Epithelial cell of prostate (primary cell): ENCODE data around the gene AMPD2.

ENCODE experiments used
- DNase-seq: peaks from one replicate; pipeline ENCODE4 v3.0.0-alpha.2; 2011; ENCODE audit warnings: low read depth, low spot score
- H3K27ac ChIP-seq: fragments of 450-650 bp; 2 replicates; pipeline ENCODE4 v1.5.1; 2017; ENCODE audit warnings: mild to moderate bottlenecking

The AMPD2 gene

GRCh38 chr1:109629372-109630030 lies 9.9 kb downstream of the AMPD2 start:
- no peak for DNase-seq
- H3K27ac ChIP-seq = no peak overlapping the region

GRCh38 chr1:109630081-109630897 lies 10.7 kb downstream of the AMPD2 start:
- DNase-seq = no peak
- H3K27ac ChIP-seq = no peak overlapping the region

DNA sequence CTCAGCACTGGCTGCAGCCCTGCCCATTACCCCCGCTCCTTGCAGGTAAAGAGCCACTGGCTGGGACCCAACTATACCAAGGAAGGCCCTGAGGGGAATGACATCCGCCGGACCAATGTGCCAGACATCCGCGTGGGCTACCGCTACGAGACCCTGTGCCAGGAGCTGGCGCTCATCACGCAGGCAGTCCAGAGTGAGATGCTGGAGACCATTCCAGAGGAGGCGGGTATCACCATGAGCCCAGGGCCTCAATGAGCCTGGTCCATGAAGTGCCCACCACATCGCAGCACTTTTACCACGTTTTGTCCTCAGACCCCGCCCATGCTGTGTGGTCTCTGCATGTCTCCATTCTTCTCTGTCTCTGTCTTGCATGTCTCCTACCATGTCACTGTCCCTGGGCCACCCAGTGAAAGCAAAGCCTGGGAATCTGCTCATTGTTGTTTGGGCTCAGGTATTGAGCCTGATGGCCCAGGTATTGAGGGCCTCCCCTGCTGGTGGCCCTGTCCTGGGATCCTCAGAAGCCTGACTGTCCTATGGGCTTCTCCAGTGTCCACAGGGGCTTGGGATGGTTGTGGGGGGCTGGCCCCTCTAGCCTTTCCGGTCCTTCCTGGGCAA lies 11.4 kb downstream of the AMPD2 start:
- no peak overlapping the region for H3K27ac ChIP-seq
- no peak for DNase-seq

- DNase-seq = no peak
- H3K27ac ChIP-seq = no peak overlapping the region
Observed at GRCh38 chr1:109631513-109632505, 12.2 kb downstream of the AMPD2 start.

DNA sequence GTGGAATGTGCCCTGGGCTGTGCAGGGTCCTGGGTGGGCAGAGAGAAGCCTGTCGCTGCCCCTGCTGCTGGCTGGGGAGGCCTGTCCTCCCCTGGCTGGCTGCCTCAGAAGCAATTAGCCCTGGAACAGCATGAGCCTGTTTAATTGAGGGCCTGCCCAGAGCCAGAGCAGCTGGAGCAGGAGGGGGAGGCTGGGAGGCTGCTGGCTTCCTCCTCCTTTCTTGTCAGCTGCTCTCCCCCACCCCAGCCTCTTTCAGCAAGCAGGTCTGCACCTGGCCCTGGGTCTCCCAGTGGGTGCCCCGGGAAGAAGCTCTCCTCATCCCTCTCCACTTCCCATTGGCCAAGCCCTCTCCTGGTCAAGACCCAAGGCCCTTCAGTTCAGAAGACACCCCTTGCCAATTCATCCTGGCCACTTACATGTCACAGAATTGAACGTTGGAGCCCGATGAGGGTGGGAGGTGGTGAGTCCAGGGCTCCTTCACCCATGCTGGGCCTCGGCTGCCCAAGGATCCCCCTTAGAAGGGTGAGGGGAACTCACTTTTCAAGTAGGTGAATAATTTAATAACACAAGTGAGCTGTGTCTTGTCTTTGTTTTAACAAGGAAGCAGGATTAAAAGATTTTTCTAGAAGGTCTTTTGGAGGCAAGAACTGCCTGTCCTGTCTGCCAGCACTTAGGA lies 13.2 kb downstream of the AMPD2 start:
- H3K27ac ChIP-seq = no peak overlapping the region
- no peak for DNase-seq

- H3K27ac ChIP-seq = no peak overlapping the region
- DNase-seq = no peak
Observed at GRCh38 chr1:109634292-109634691, 14.7 kb downstream of the AMPD2 start.

GRCh38 chr1:109634771-109635750 lies 15.4 kb downstream of the AMPD2 start:
- H3K27ac ChIP-seq = no peak overlapping the region
- no peak for DNase-seq

DNA sequence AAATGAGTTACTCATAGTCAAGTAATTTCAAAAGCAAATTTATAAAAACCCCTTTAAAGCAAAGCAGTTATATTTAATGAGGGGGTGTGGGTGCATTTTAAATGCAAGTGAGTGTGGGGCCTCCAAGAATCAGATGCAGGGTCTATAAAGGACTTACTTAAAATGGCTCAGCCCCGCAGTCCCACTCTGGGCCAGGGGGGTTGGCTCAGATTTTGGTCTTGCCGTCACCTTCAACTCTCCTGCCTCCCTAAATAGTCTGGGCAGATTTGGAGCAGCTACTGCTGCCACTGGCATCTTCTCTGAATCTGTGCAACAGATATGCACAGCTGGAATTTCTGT lies 16.2 kb downstream of the AMPD2 start:
- no peak for DNase-seq
- no peak overlapping the region for H3K27ac ChIP-seq

- H3K27ac ChIP-seq = no peak overlapping the region
- DNase-seq = no peak
Observed at GRCh38 chr1:109636201-109636952, 16.7 kb downstream of the AMPD2 start.

- DNase-seq = no peak
- H3K27ac ChIP-seq = no peak overlapping the region
Observed at GRCh38 chr1:109637446-109637845, 17.8 kb downstream of the AMPD2 start.

- no peak overlapping the region for H3K27ac ChIP-seq
- no peak for DNase-seq
Observed at GRCh38 chr1:109639063-109639840, 19.6 kb downstream of the AMPD2 start.

DNA sequence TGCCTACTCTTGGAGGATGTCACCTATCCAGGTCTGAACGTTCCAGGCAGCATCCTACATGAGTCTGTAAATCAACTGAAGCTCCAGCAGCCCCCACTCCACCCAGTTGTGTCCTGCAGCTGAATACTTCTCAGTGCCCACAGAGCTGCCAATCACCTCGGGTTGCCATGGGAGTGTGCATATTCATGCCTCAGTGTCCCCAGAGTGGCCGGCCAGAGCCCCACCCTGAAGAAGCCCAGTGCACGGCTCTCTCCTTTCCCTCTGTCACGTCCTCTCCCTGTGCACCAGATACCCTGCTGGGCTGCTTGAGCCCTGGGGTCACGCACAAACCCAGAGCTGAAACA lies 20.2 kb downstream of the AMPD2 start:
- H3K27ac ChIP-seq = no peak overlapping the region
- no peak for DNase-seq

- DNase-seq = no peak
- no peak overlapping the region for H3K27ac ChIP-seq
Observed at GRCh38 chr1:109640285-109640865, 20.7 kb downstream of the AMPD2 start.

DNA sequence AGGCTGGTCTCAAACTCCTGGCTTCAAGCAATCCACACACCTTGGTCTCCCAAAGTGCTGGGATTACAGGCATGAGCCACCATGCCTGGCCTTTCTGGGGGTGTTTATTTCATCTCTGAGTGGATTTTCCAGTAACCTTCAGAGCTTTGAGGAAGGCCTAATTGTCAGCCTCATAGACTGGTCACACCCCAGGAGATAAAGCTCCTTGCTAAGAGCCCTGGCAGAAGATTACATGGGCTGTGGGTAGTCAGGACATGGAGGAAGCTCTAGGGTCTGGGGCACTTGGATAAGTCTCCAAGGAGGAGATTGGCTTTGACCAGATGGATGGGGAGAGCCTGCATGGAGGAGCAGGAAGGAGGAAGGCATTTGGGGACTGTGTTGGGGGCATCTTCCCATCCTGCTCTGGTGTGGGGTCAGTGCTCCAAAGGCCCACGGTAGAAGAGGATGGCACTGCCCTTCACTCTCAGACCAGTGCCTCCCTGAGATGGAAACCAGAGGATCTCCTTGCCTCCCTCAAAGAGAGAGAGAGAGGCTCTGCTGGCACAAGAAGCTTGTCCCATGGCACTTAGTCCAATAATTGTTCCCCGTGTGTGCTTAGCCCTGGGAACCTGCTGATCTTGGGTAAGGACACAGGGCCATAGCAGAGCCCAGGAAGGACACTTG lies 21.6 kb downstream of the AMPD2 start:
- DNase-seq = no peak

DNA sequence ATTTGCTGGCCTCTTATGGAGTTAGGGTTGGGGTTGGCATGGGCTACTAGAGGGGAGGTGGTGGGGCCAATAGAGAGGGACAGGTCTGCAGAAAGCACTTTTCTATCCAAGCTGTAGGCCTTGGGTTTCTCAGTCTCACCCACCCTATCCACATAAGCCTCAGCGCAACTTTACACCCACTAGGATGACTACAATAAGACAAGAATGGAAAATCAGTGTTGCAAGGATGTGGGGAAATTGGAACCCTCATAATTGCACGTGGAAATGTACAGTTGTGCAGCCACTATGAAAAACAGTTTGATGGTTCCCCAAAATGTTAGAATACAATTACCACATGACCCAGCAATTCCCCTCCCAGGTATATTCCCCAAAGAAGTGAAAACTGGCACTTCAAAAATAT lies 22.2 kb downstream of the AMPD2 start:
- DNase-seq = no peak
- H3K27ac ChIP-seq = no peak overlapping the region

More for the DNA sequence above, 21.6 kb downstream of the AMPD2 start:
- no peak overlapping the region for H3K27ac ChIP-seq

- no peak for DNase-seq
Observed at GRCh38 chr1:109642626-109643025, 23.0 kb downstream of the AMPD2 start.

More at GRCh38 chr1:109642626-109643025, 23.0 kb downstream of the AMPD2 start:
- no peak overlapping the region for H3K27ac ChIP-seq
